ENCODE measurements around the gene SPTBN4.
"Not testable (repeated sequence)": the region's sequence is repeated elsewhere in the genome, so short reads cannot be mapped to it uniquely, and the experiment has no call there.

Gene SPTBN4

DNA sequence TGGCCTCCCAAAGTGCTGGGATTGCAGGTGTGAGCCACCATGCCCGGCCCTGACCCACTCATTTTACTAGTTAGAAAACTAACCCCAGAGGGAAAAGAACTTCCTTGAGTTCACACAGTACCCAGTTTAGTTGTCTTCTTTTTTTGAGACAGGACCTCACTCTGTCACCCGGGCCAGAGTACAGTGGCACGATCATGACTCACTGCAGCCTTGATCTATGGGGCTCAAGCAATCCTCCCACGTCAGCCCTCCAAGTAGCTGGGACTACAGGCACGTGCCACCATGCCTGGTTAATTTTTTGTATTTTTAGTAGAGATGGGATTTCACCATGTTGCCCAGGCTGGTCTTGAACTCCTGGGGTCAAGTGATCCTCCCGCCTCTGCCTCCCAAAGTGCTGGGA, 55.1 kb downstream of the SPTBN4 start:
- H3K27ac ChIP-seq (ENCODE audit: low read length, poor library complexity, severe bottlenecking); H2AK5ac ChIP-seq (ENCODE audit: low read length, severe bottlenecking); H3K14ac ChIP-seq (ENCODE audit: low read length in 2 of 2); H3K4me2 ChIP-seq (ENCODE audit: low read length, poor library complexity, severe bottlenecking); H3K79me1 ChIP-seq (replicated peaks; ENCODE audit: low read length, poor library complexity, severe bottlenecking); H3K36me3 ChIP-seq (ENCODE audit: control insufficient read depth in 1 of 2, insufficient read depth in 2 of 2, low read depth in 1 of 2, low read length in 2 of 2); H2BK15ac ChIP-seq (ENCODE audit: low read depth, poor library complexity, severe bottlenecking); H2BK12ac ChIP-seq (ENCODE audit: low read length in 2 of 2); H3K4me3 ChIP-seq (ENCODE audit: insufficient read depth in 1 of 2, low read depth in 1 of 2, low read length in 2 of 2); H4K91ac ChIP-seq (ENCODE audit: low read length); DNase-seq; H2AFZ ChIP-seq (ENCODE audit: low read depth, low read length); H4K8ac ChIP-seq (ENCODE audit: low read length); H2BK5ac ChIP-seq (ENCODE audit: low read depth, low read length, poor library complexity, severe bottlenecking); H3K4ac ChIP-seq (ENCODE audit: low read depth in 1 of 2, low read length in 2 of 2); H3K9ac ChIP-seq (ENCODE audit: low read length); H3K9me3 ChIP-seq (ENCODE audit: control insufficient read depth, low read length); H3K23ac ChIP-seq (ENCODE audit: low read length in 2 of 2); H3K18ac ChIP-seq (ENCODE audit: low read depth in 1 of 2, low read length in 2 of 2); H2BK120ac ChIP-seq (ENCODE audit: low read depth, low read length): not testable (repeated sequence)
- peaks cover 10% of the 10 kb centered on the region for H3K4me1 ChIP-seq (ENCODE audit: control insufficient read depth, insufficient read depth, low read depth, low read length)
- 76% methylated on average over 6 of the region's 6 CpGs for WGBS
- peaks cover 39 to 40% of the 10 kb centered on the region in 2 experiments for H3K27me3 ChIP-seq (ENCODE audit: control insufficient read depth in 1 of 2, insufficient read depth in 1 of 2, low read length in 2 of 2)

DNA sequence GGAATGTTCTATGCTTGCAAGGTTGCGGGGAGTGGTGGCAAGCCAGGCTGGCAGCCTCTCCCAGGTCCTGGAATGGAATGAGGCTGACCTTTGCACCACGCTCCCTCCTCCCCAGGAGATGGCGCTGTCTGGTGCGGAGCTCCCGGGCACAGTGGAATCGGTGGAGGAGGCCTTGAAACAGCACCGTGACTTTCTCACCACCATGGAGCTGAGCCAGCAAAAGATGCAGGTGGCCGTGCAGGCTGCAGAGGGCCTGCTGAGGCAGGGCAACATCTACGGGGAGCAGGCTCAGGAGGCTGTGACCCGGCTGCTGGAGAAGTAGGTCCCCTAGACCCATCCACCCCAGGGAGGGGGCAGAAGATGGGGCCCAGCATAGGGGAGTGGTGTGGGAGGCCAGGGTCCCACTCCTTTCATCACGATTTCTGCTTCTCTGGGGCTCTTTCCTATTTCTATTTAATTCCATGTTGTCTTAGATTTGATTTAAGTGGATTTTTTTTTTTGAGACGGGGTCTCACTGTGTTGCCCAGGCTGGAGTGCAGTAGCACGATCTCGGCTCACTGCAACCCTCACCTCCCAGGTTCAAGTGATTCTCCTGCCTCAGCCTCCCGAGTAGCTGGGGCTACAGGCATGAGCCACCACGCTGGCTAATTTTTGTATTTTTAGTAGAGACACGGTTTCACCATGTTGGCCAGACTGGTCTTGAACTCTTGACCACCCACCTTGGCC, 56.7 kb downstream of the SPTBN4 start:
- Histone ChIP-seq H3K27ac (ENCODE audit: low read length, poor library complexity, severe bottlenecking) (no peak overlapping the region), H3K4me3 (ENCODE audit: insufficient read depth in 1 of 2, low read depth in 1 of 2, low read length in 2 of 2) (no peak overlapping the region), H3K27me3 (ENCODE audit: control insufficient read depth in 1 of 2, insufficient read depth in 1 of 2, low read length in 2 of 2) (peaks cover 38 to 45% of the 10 kb centered on the region in 2 experiments), H3K9me3 (ENCODE audit: control insufficient read depth, low read length) (no peaks in the 10 kb centered on the region), H2BK12ac (ENCODE audit: low read length in 2 of 2) (no peak overlapping the region), H3K79me1 (replicated peaks; ENCODE audit: low read length, poor library complexity, severe bottlenecking) (no peaks in the 10 kb centered on the region), H2AFZ (ENCODE audit: low read depth, low read length) (no peak overlapping the region), H3K9ac (ENCODE audit: low read length) (no peak overlapping the region), H3K18ac (ENCODE audit: low read depth in 1 of 2, low read length in 2 of 2) (no peak overlapping the region), H2BK120ac (ENCODE audit: low read depth, low read length) (no peak overlapping the region), H2BK5ac (ENCODE audit: low read depth, low read length, poor library complexity, severe bottlenecking) (no peak overlapping the region), H3K36me3 (ENCODE audit: control insufficient read depth in 1 of 2, insufficient read depth in 2 of 2, low read depth in 1 of 2, low read length in 2 of 2) (no peaks in the 10 kb centered on the region), H2AK5ac (ENCODE audit: low read length, severe bottlenecking) (no peak overlapping the region), H4K8ac (ENCODE audit: low read length) (peak overlapping the region; percentile 35), H3K23ac (ENCODE audit: low read length in 2 of 2) (no peak overlapping the region), H3K4me1 (ENCODE audit: control insufficient read depth, insufficient read depth, low read depth, low read length) (peaks cover 12% of the 10 kb centered on the region), H3K4ac (ENCODE audit: low read depth in 1 of 2, low read length in 2 of 2) (no peak overlapping the region), H4K91ac (ENCODE audit: low read length) (no peak overlapping the region), H2BK15ac (ENCODE audit: low read depth, poor library complexity, severe bottlenecking) (no peak overlapping the region), H3K4me2 (ENCODE audit: low read length, poor library complexity, severe bottlenecking) (no peak overlapping the region), H3K14ac (ENCODE audit: low read length in 2 of 2) (no peak overlapping the region)
- peak; percentile 55 for DNase-seq
- WGBS: 47% methylated on average over 16 of the region's 17 CpGs

DNA sequence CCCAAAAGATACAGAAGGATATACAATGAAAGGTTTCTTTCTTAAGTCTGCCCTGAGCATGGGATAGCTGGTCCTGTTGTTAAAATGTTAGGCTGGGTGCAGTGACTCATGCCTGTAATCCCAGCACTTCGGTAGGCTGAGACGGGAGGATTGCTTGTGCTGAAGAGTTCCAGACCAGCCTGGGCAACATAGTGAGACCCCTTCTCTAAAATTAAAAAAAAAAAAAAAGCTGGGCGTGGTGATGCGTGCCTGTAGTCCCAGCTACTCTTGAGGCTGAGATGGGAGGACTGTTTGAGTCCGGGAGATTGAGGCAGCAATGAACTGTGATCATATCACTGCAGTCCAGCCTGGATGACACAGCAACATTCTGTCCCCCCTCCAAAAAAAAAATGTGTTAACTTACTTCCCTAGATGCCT, 57.3 kb downstream of the SPTBN4 start:
- Histone ChIP-seq H3K23ac (ENCODE audit: low read length in 2 of 2) (no peak overlapping the region), H3K36me3 (ENCODE audit: control insufficient read depth in 1 of 2, insufficient read depth in 2 of 2, low read depth in 1 of 2, low read length in 2 of 2) (no peaks in the 10 kb centered on the region), H3K79me1 (replicated peaks; ENCODE audit: low read length, poor library complexity, severe bottlenecking) (no peaks in the 10 kb centered on the region), H3K27me3 (ENCODE audit: control insufficient read depth in 1 of 2, insufficient read depth in 1 of 2, low read length in 2 of 2) (peaks cover 32 to 39% of the 10 kb centered on the region in 2 experiments), H2AFZ (ENCODE audit: low read depth, low read length) (no peak overlapping the region), H2AK5ac (ENCODE audit: low read length, severe bottlenecking) (no peak overlapping the region), H2BK120ac (ENCODE audit: low read depth, low read length) (no peak overlapping the region), H3K9me3 (ENCODE audit: control insufficient read depth, low read length) (no peaks in the 10 kb centered on the region), H3K4me2 (ENCODE audit: low read length, poor library complexity, severe bottlenecking) (no peak overlapping the region), H3K9ac (ENCODE audit: low read length) (no peak overlapping the region), H2BK5ac (ENCODE audit: low read depth, low read length, poor library complexity, severe bottlenecking) (no peak overlapping the region), H3K18ac (ENCODE audit: low read depth in 1 of 2, low read length in 2 of 2) (no peak overlapping the region), H2BK12ac (ENCODE audit: low read length in 2 of 2) (no peak overlapping the region), H3K27ac (ENCODE audit: low read length, poor library complexity, severe bottlenecking) (no peak overlapping the region), H2BK15ac (ENCODE audit: low read depth, poor library complexity, severe bottlenecking) (no peak overlapping the region), H3K4ac (ENCODE audit: low read depth in 1 of 2, low read length in 2 of 2) (no peak overlapping the region), H4K8ac (ENCODE audit: low read length) (no peak overlapping the region), H4K91ac (ENCODE audit: low read length) (no peak overlapping the region), H3K4me1 (ENCODE audit: control insufficient read depth, insufficient read depth, low read depth, low read length) (peaks cover 15% of the 10 kb centered on the region), H3K14ac (ENCODE audit: low read length in 2 of 2) (no peak overlapping the region), H3K4me3 (ENCODE audit: insufficient read depth in 1 of 2, low read depth in 1 of 2, low read length in 2 of 2) (no peak overlapping the region)
- 81% methylated on average over 3 of the region's 5 CpGs for WGBS
- DNase-seq: no peak

DNA sequence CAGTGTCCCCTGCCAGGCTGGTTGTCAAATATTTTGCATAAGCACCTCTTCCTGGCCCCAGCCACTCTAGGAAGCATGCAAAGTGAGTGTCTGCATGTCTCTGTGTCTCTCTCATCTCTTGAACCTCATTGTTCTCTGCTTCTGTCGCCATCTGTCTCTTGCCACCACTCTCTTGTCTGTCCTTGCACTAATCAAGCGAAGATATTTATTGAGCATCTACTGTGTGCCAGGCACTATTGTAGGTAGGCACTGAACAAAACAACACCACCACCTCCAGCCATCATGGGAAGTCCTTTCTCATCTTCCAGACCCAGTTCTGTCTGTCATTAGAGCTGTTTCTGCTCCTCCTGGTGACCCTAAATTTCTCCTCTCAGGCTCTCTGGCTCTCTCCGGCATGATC, 57.9 kb downstream of the SPTBN4 start:
- H4K8ac ChIP-seq (ENCODE audit: low read length): no peak overlapping the region
- H2BK5ac ChIP-seq (ENCODE audit: low read depth, low read length, poor library complexity, severe bottlenecking): no peak overlapping the region
- H3K4me2 ChIP-seq (ENCODE audit: low read length, poor library complexity, severe bottlenecking): no peak overlapping the region
- 91% methylated on average over 3 of the region's 3 CpGs for WGBS
- H2BK15ac ChIP-seq (ENCODE audit: low read depth, poor library complexity, severe bottlenecking): no peak overlapping the region
- H3K27me3 ChIP-seq (ENCODE audit: control insufficient read depth in 1 of 2, insufficient read depth in 1 of 2, low read length in 2 of 2): peaks cover 32 to 40% of the 10 kb centered on the region in 2 experiments
- no peak overlapping the region for H3K23ac ChIP-seq (ENCODE audit: low read length in 2 of 2)
- no peak overlapping the region for H3K9ac ChIP-seq (ENCODE audit: low read length)
- H2AFZ ChIP-seq (ENCODE audit: low read depth, low read length): no peak overlapping the region
- no peak overlapping the region for H3K14ac ChIP-seq (ENCODE audit: low read length in 2 of 2)
- no peak overlapping the region for H3K4ac ChIP-seq (ENCODE audit: low read depth in 1 of 2, low read length in 2 of 2)
- H3K27ac ChIP-seq (ENCODE audit: low read length, poor library complexity, severe bottlenecking): no peak overlapping the region
- H3K4me1 ChIP-seq (ENCODE audit: control insufficient read depth, insufficient read depth, low read depth, low read length): peaks cover 15% of the 10 kb centered on the region
- no peak overlapping the region for H3K4me3 ChIP-seq (ENCODE audit: insufficient read depth in 1 of 2, low read depth in 1 of 2, low read length in 2 of 2)
- no peak for DNase-seq
- H3K18ac ChIP-seq (ENCODE audit: low read depth in 1 of 2, low read length in 2 of 2): no peak overlapping the region
- no peaks in the 10 kb centered on the region for H3K79me1 ChIP-seq (replicated peaks; ENCODE audit: low read length, poor library complexity, severe bottlenecking)
- no peaks in the 10 kb centered on the region for H3K36me3 ChIP-seq (ENCODE audit: control insufficient read depth in 1 of 2, insufficient read depth in 2 of 2, low read depth in 1 of 2, low read length in 2 of 2)
- H2BK120ac ChIP-seq (ENCODE audit: low read depth, low read length): no peak overlapping the region
- no peaks in the 10 kb centered on the region for H3K9me3 ChIP-seq (ENCODE audit: control insufficient read depth, low read length)
- H2AK5ac ChIP-seq (ENCODE audit: low read length, severe bottlenecking): no peak overlapping the region
- H4K91ac ChIP-seq (ENCODE audit: low read length): no peak overlapping the region
- H2BK12ac ChIP-seq (ENCODE audit: low read length in 2 of 2): no peak overlapping the region
